Measurements from ENCODE around the gene PFKFB4.

DNA sequence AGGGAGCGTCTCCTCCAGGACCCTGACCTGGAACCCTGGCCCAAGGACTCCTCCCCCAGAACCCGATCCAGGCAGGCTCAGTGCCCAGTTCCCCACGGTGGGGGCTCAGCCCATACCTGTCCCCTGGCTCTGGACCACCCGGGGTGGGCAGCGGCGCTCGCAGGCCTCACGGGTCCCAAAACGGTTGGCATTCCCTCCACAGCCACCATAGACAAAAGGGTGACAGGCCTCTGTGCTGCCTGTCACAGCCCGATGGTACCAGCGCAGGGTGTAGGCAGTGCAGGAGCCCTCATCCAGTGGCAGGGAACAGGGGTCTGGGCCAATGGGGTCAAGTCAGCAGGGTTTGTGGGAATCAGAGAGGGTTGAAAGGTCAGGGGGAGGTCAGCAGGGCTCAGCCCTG is 8.1 kb upstream of the PFKFB4 start:
- TF ChIP-seq POLR2A (IDR thresholded peaks at IDR 0.05; ENCODE audit: extremely low read depth, insufficient read length): no peak
- TF ChIP-seq, protein P1, sequence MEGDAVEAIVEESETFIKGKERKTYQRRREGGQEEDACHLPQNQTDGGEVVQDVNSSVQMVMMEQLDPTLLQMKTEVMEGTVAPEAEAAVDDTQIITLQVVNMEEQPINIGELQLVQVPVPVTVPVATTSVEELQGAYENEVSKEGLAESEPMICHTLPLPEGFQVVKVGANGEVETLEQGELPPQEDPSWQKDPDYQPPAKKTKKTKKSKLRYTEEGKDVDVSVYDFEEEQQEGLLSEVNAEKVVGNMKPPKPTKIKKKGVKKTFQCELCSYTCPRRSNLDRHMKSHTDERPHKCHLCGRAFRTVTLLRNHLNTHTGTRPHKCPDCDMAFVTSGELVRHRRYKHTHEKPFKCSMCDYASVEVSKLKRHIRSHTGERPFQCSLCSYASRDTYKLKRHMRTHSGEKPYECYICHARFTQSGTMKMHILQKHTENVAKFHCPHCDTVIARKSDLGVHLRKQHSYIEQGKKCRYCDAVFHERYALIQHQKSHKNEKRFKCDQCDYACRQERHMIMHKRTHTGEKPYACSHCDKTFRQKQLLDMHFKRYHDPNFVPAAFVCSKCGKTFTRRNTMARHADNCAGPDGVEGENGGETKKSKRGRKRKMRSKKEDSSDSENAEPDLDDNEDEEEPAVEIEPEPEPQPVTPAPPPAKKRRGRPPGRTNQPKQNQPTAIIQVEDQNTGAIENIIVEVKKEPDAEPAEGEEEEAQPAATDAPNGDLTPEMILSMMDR (IDR thresholded peaks at IDR 0.05; ENCODE audit: low read depth, low read length): no peak
- no peak for TF ChIP-seq MYC (IDR thresholded peaks at IDR 0.05; ENCODE audit: low read depth, low read length)
- TF ChIP-seq, protein P2, sequence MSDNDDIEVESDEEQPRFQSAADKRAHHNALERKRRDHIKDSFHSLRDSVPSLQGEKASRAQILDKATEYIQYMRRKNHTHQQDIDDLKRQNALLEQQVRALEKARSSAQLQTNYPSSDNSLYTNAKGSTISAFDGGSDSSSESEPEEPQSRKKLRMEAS (IDR thresholded peaks at IDR 0.05; ENCODE audit: low read depth, low read length): no peak
